Measurements from ENCODE around the gene PCSK6. TPM values are rescaled to one million over a fixed set of nuclear protein-coding genes. Genes with fewer than 3 reads are reported as not detected.

PCSK6 gene
- total RNA-seq, 1 donor from 2014 or later, result 6.8 TPM

DNA sequence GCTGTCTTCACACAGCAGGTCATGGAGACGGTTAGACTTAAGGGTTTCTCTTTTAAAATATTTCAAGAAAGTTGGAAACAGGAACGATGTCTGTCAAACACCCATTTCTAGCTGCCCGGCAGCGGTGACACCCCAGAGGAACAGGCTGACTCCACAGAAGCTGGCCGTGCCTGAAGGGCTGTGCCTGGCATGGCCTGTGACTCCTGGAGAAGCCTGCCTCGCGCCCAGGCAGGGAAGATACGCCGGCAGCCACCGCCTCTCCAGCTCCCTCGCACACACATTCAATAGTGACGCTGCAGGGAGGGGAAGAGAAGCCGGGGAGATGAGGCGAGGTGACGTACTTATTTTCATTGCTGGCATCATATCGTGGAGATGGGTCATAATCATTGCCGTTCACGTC is 59.9 kb downstream of the PCSK6 start:
- no peaks in the 10 kb centered on the region for H3K36me3 ChIP-seq (ENCODE audit: control insufficient read depth, insufficient read depth, low read length)
- no peak for FAIRE-seq
- TF ChIP-seq, protein P1, sequence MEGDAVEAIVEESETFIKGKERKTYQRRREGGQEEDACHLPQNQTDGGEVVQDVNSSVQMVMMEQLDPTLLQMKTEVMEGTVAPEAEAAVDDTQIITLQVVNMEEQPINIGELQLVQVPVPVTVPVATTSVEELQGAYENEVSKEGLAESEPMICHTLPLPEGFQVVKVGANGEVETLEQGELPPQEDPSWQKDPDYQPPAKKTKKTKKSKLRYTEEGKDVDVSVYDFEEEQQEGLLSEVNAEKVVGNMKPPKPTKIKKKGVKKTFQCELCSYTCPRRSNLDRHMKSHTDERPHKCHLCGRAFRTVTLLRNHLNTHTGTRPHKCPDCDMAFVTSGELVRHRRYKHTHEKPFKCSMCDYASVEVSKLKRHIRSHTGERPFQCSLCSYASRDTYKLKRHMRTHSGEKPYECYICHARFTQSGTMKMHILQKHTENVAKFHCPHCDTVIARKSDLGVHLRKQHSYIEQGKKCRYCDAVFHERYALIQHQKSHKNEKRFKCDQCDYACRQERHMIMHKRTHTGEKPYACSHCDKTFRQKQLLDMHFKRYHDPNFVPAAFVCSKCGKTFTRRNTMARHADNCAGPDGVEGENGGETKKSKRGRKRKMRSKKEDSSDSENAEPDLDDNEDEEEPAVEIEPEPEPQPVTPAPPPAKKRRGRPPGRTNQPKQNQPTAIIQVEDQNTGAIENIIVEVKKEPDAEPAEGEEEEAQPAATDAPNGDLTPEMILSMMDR (IDR thresholded peaks at IDR 0.05; ENCODE audit: insufficient read depth, low read length, severe bottlenecking), result no peak
- no peaks in the 10 kb centered on the region for H3K27me3 ChIP-seq (ENCODE audit: control insufficient read depth, insufficient read depth, low read length)
- no peak overlapping the region for H3K4me3 ChIP-seq (ENCODE audit: low read depth, low read length)
- DNase-seq (ENCODE audit: low read depth), result no peak

DNA sequence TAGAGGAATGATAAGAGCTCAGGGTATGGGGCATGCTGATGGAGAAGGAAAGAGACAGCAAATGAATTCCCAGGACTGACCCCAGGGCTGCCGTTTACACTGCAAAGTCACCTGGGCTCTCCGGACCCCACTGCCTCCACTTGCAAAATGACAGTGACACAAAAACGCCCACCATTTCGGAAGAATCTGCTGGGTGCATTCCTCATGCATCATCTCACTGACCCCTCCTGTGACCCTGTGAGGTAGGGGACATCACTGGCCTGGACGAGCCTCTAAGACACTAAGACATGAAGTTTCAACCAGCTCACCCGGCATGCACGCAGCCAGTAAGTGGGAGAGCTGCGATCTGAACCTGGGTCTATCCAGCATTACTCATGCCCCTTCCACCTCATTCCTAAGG is 60.3 kb downstream of the PCSK6 start:
- FAIRE-seq, result peak; percentile 92
- TF ChIP-seq, protein P1 (IDR thresholded peaks at IDR 0.05; ENCODE audit: insufficient read depth, low read length, severe bottlenecking), result no peak
- no peak for DNase-seq (ENCODE audit: low read depth)
- H3K36me3 ChIP-seq (ENCODE audit: control insufficient read depth, insufficient read depth, low read length), result no peaks in the 10 kb centered on the region
- no peaks in the 10 kb centered on the region for H3K27me3 ChIP-seq (ENCODE audit: control insufficient read depth, insufficient read depth, low read length)
- H3K4me3 ChIP-seq (ENCODE audit: low read depth, low read length), result no peak overlapping the region

DNA sequence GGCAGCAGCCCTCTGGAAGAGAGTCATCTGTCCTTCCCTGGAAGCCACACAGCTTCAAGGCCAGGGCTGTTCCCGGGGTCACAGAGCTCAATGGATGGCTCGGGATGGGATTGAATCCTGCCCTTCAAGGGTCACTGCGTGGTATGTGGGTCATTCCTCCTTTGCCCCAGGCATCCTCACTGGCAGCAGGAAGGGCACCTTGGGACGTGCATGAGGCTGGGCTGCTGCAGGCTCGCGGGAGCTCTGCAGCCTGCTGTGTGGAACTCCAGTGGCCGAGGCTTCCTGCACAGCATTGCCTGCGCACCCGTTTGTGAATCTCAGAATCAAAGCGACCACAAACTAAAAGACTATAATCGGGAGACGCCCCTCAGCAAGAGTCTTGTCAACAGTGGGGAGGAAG is 60.7 kb downstream of the PCSK6 start:
- no peaks in the 10 kb centered on the region for H3K27me3 ChIP-seq (ENCODE audit: control insufficient read depth, insufficient read depth, low read length)
- TF ChIP-seq, protein P1 (IDR thresholded peaks at IDR 0.05; ENCODE audit: insufficient read depth, low read length, severe bottlenecking), result no peak
- no peaks in the 10 kb centered on the region for H3K36me3 ChIP-seq (ENCODE audit: control insufficient read depth, insufficient read depth, low read length)
- DNase-seq (ENCODE audit: low read depth), result no peak
- FAIRE-seq, result no peak
- no peak overlapping the region for H3K4me3 ChIP-seq (ENCODE audit: low read depth, low read length)

- no peak for DNase-seq (ENCODE audit: low read depth)
- TF ChIP-seq, protein P1 (IDR thresholded peaks at IDR 0.05; ENCODE audit: insufficient read depth, low read length, severe bottlenecking), result no peak
- Histone ChIP-seq H3K36me3 (ENCODE audit: control insufficient read depth, insufficient read depth, low read length) (no peaks in the 10 kb centered on the region), H3K27me3 (ENCODE audit: control insufficient read depth, insufficient read depth, low read length) (no peaks in the 10 kb centered on the region), H3K4me3 (ENCODE audit: low read depth, low read length) (no peak overlapping the region)
- no peak for FAIRE-seq
These were observed 61.7 kb downstream of the PCSK6 start for GRCh38 chr15:101427606-101428487.

- Histone ChIP-seq H3K4me3 (ENCODE audit: low read depth, low read length) (no peak overlapping the region), H3K27me3 (ENCODE audit: control insufficient read depth, insufficient read depth, low read length) (no peaks in the 10 kb centered on the region), H3K36me3 (ENCODE audit: control insufficient read depth, insufficient read depth, low read length) (no peaks in the 10 kb centered on the region)
- FAIRE-seq (no peak), DNase-seq (ENCODE audit: low read depth) (no peak)
- TF ChIP-seq, protein P1 (IDR thresholded peaks at IDR 0.05; ENCODE audit: insufficient read depth, low read length, severe bottlenecking), result no peak
These were observed 62.7 kb downstream of the PCSK6 start for GRCh38 chr15:101426761-101427333.

Measured in bronchial epithelial cell (primary cell).